ENCODE measurements around the gene CPNE1. TPM values are rescaled to one million over a fixed set of nuclear protein-coding genes. Genes with fewer than 3 reads are reported as not detected.

Gene CPNE1
- total and polyA plus RNA-seq, 10 of the 15 experiments (the other 5 are each of a cell fraction or from before 2014, with no cell fraction given) = 84.9 to 209 (median 146) TPM

DNA sequence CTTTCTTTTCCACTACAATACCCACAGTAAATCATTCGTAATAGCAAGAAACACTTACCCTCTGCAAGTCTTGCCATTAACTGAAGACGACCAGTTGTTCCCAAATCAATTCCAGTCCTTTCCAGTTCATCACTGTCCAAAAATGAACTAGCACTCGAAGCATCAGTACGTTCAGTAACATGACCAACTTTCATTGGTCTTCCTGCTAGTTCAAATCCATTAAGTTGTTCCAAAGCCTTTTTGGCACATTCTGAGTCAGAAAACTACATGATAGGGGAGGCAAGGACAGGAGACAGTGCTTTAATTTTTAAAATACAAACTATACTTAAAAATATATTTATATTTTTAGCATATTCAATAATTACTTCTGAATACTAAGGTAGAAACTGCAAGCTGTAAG, 49.4 kb upstream of the CPNE1 start:
- H3K27ac ChIP-seq (ENCODE audit: control insufficient read depth, insufficient read depth) = no peak overlapping the region
- BruUV-seq (replicated peaks) = no TSS peak
- ChIA-PET RAD21 (ENCODE audit: unreplicated experiment) (interaction anchor here (1.8 kb wide), 1 partner anchor 113 kb away, joined by 6 read pairs; no protein-coding TSS in a partner anchor), CTCF (interaction anchor here (0.6 to 1.2 kb wide), 3 partner anchors 11 to 225 kb away, joined by 3 to 4 read pairs (median 3); no protein-coding TSS in a partner anchor), SMC1A (ENCODE audit: uncharacterized antibody, unreplicated experiment) (interaction anchor here (1.1 kb wide), 1 partner anchor 11 kb away, joined by 3 read pairs; no protein-coding TSS in a partner anchor), POLR2A (interaction anchor here (0.6 kb wide), 2 partner anchors 13 to 26 kb away, joined by 5 to 8 read pairs; no protein-coding TSS in a partner anchor)
- peaks cover 16% of the 10 kb centered on the region for H3K4me1 ChIP-seq (ENCODE audit: control insufficient read depth, insufficient read depth, low read length)
- peaks cover 20% of the 10 kb centered on the region for H4K20me1 ChIP-seq (ENCODE audit: control insufficient read depth, insufficient read depth)
- peaks cover 23 to 59% of the 10 kb centered on the region in 2 experiments for H3K36me3 ChIP-seq (ENCODE audit: control insufficient read depth in 2 of 2, insufficient read depth in 2 of 2, low read length in 1 of 2)
- no peak overlapping the region for H3K9ac ChIP-seq (ENCODE audit: control insufficient read depth, insufficient read depth, low read length)
- 36% methylated on average over 4 of the region's 4 CpGs for WGBS (ENCODE audit: insufficient coverage, insufficient replicate concordance, low lambda C conversion rate, missing lambda C conversion rate)
- H3K4me2 ChIP-seq (ENCODE audit: control insufficient read depth, insufficient read depth) = no peak overlapping the region
- in situ Hi-C loops (cut with MboI) = no loop called here
- H3K27me3 ChIP-seq (replicated peaks in 1 of 2; ENCODE audit: control insufficient read depth in 2 of 2, insufficient read depth in 2 of 2, low read length in 1 of 2) = no peaks in the 10 kb centered on the region
- ATAC-seq (no peak), FAIRE-seq (no peak), DNase-seq (ENCODE audit: low read depth, low spot score) (no peak)
- intact Hi-C loops (cut with micrococcal nuclease; ENCODE audit: unreplicated experiment) = no loop called here
- no peak overlapping the region for H3K4me3 ChIP-seq
- peak; percentile 32; the same call in 1 of the 2 replicates for TF ChIP-seq POLR2AphosphoS5 (IDR thresholded peaks at IDR 0.05; ENCODE audit: low read length)
- TF ChIP-seq, protein P1, sequence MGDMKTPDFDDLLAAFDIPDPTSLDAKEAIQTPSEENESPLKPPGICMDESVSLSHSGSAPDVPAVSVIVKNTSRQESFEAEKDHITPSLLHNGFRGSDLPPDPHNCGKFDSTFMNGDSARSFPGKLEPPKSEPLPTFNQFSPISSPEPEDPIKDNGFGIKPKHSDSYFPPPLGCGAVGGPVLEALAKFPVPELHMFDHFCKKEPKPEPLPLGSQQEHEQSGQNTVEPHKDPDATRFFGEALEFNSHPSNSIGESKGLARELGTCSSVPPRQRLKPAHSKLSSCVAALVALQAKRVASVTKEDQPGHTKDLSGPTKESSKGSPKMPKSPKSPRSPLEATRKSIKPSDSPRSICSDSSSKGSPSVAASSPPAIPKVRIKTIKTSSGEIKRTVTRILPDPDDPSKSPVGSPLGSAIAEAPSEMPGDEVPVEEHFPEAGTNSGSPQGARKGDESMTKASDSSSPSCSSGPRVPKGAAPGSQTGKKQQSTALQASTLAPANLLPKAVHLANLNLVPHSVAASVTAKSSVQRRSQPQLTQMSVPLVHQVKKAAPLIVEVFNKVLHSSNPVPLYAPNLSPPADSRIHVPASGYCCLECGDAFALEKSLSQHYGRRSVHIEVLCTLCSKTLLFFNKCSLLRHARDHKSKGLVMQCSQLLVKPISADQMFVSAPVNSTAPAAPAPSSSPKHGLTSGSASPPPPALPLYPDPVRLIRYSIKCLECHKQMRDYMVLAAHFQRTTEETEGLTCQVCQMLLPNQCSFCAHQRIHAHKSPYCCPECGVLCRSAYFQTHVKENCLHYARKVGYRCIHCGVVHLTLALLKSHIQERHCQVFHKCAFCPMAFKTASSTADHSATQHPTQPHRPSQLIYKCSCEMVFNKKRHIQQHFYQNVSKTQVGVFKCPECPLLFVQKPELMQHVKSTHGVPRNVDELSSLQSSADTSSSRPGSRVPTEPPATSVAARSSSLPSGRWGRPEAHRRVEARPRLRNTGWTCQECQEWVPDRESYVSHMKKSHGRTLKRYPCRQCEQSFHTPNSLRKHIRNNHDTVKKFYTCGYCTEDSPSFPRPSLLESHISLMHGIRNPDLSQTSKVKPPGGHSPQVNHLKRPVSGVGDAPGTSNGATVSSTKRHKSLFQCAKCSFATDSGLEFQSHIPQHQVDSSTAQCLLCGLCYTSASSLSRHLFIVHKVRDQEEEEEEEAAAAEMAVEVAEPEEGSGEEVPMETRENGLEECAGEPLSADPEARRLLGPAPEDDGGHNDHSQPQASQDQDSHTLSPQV (IDR thresholded peaks at IDR 0.05) = no peak
- no peak for TF ChIP-seq SIN3A (IDR thresholded peaks at IDR 0.05; ENCODE audit: low read depth, low read length)
- no peak for TF ChIP-seq SMAD5 (IDR thresholded peaks at IDR 0.05; ENCODE audit: low read depth)
- peaks cover 43% of the 10 kb centered on the region for H3K79me2 ChIP-seq (ENCODE audit: control insufficient read depth, insufficient read depth, low read length)
- H2AFZ ChIP-seq (ENCODE audit: control insufficient read depth, low read depth, low read length) = no peak overlapping the region
- no peaks in the 10 kb centered on the region for H3K9me3 ChIP-seq (replicated peaks; ENCODE audit: control insufficient read depth, insufficient read depth, low read length)

Data from GM12878 (cell line).